ENCODE results near the gene COL18A1. TPM values are rescaled to one million over a fixed set of nuclear protein-coding genes. Genes with fewer than 3 reads are reported as not detected.

The COL18A1 gene
- total RNA-seq, 1 donor from 2014 or later: 52.6 TPM

GRCh38 chr21:45379171-45379900, 25.6 kb upstream of the COL18A1 start:
- peaks cover 25% of the 10 kb centered on the region for H3K4me1 Mint-ChIP-seq
- H3K4me3 ChIP-seq: no peak overlapping the region
- H3F3A ChIP-seq (ENCODE audit: low read depth): peaks cover 11% of the 10 kb centered on the region
- no peak overlapping the region for H3K27ac ChIP-seq
- peaks cover 4% of the 10 kb centered on the region for H4K20me1 ChIP-seq (ENCODE audit: low read depth)
- no peaks in the 10 kb centered on the region for H3K36me3 ChIP-seq
- H3K27me3 Mint-ChIP-seq (ENCODE audit: insufficient read depth, low read depth): peaks cover 27% of the 10 kb centered on the region
- peak overlapping the region; percentile 22 for H3K27ac Mint-ChIP-seq
- no peaks in the 10 kb centered on the region for H3K79me2 ChIP-seq (ENCODE audit: low read depth)
- H3K9me3 Mint-ChIP-seq: peaks cover 19% of the 10 kb centered on the region
- H3K27me3 ChIP-seq: no peaks in the 10 kb centered on the region
- H3K9ac ChIP-seq: no peak overlapping the region
- no peak overlapping the region for H3K4me2 ChIP-seq
- peaks cover 25% of the 10 kb centered on the region for H3K4me1 ChIP-seq
- peaks cover 6% of the 10 kb centered on the region for H3K9me3 ChIP-seq (ENCODE audit: low read depth)
- DNase-seq (ENCODE audit: low spot score): no peak
- no peak overlapping the region for H2AFZ ChIP-seq (replicated peaks)
- no peak for TF ChIP-seq EZH2 (IDR thresholded peaks at IDR 0.05)
- no peak for TF ChIP-seq EZH2phosphoT487 (IDR thresholded peaks at IDR 0.05)
- no peak for TF ChIP-seq CTCF (IDR thresholded peaks at IDR 0.05)
- no peaks in the 10 kb centered on the region for H3K36me3 Mint-ChIP-seq
- H3K4me3 Mint-ChIP-seq: peak overlapping the region; percentile 0

GRCh38 chr21:45379901-45380330, 25.0 kb upstream of the COL18A1 start:
- Histone ChIP-seq H3K4me3 (no peak overlapping the region), H3K4me1 (peaks cover 25% of the 10 kb centered on the region), H3K9me3 (ENCODE audit: low read depth) (peaks cover 6% of the 10 kb centered on the region), H3K9ac (no peak overlapping the region), H2AFZ (replicated peaks) (no peak overlapping the region), H3K36me3 (no peaks in the 10 kb centered on the region), H3K27ac (no peak overlapping the region), H3K27me3 (no peaks in the 10 kb centered on the region), H3K4me2 (no peak overlapping the region), H3F3A (ENCODE audit: low read depth) (peaks cover 11% of the 10 kb centered on the region), H3K79me2 (ENCODE audit: low read depth) (no peaks in the 10 kb centered on the region), H4K20me1 (ENCODE audit: low read depth) (peaks cover 4% of the 10 kb centered on the region)
- Mint-ChIP-seq H3K36me3 (no peaks in the 10 kb centered on the region), H3K27me3 (ENCODE audit: insufficient read depth, low read depth) (peaks cover 27% of the 10 kb centered on the region), H3K9me3 (peaks cover 17% of the 10 kb centered on the region), H3K4me1 (peaks cover 25% of the 10 kb centered on the region), H3K4me3 (peak overlapping the region; percentile 0), H3K27ac (peak overlapping the region; percentile 3)
- TF ChIP-seq EZH2phosphoT487 (IDR thresholded peaks at IDR 0.05): no peak
- no peak for TF ChIP-seq EZH2 (IDR thresholded peaks at IDR 0.05)
- TF ChIP-seq CTCF (IDR thresholded peaks at IDR 0.05): no peak
- no peak for DNase-seq (ENCODE audit: low spot score)

GRCh38 chr21:45380566-45380965, 24.4 kb upstream of the COL18A1 start:
- TF ChIP-seq EZH2 (IDR thresholded peaks at IDR 0.05) (no peak), EZH2phosphoT487 (IDR thresholded peaks at IDR 0.05) (no peak), CTCF (IDR thresholded peaks at IDR 0.05) (no peak)
- Histone ChIP-seq H3K79me2 (ENCODE audit: low read depth) (no peaks in the 10 kb centered on the region), H3K4me3 (no peak overlapping the region), H2AFZ (replicated peaks) (no peak overlapping the region), H4K20me1 (ENCODE audit: low read depth) (peaks cover 4% of the 10 kb centered on the region), H3F3A (ENCODE audit: low read depth) (peaks cover 11% of the 10 kb centered on the region), H3K4me1 (peaks cover 25% of the 10 kb centered on the region), H3K9ac (no peak overlapping the region), H3K4me2 (no peak overlapping the region), H3K27me3 (no peaks in the 10 kb centered on the region), H3K27ac (no peak overlapping the region), H3K9me3 (ENCODE audit: low read depth) (peaks cover 6% of the 10 kb centered on the region), H3K36me3 (no peaks in the 10 kb centered on the region)
- H3K9me3 Mint-ChIP-seq: peaks cover 15% of the 10 kb centered on the region
- H3K27me3 Mint-ChIP-seq (ENCODE audit: insufficient read depth, low read depth): peaks cover 25% of the 10 kb centered on the region
- H3K4me3 Mint-ChIP-seq: peak overlapping the region; percentile 27
- peaks cover 25% of the 10 kb centered on the region for H3K4me1 Mint-ChIP-seq
- no peak for DNase-seq (ENCODE audit: low spot score)
- no peak overlapping the region for H3K27ac Mint-ChIP-seq
- H3K36me3 Mint-ChIP-seq: no peaks in the 10 kb centered on the region
